BJ (cell line): ENCODE measurements around the gene AMOTL1. TPM values are rescaled to one million over a fixed set of nuclear protein-coding genes. Genes with fewer than 3 reads are reported as not detected.

ENCODE experiments used
- CTCF ChIA-PET: fragments of 350-600 bp; formaldehyde crosslinking; extraction: SDS; loops from one replicate; lab custom pipeline; 2021; ENCODE audit warnings: antibody characterized with exemption, inconsistent platforms; lab: Yijun Ruan, JAX
- POLR2A ChIA-PET: fragments of 300-600 bp; sonication (Branson Sonifier 250); formaldehyde crosslinking; extraction: SDS; loops from one replicate; lab custom pipeline; 2021; ENCODE audit warnings: antibody characterized with exemption; lab: Charles Lee
- DNase-seq: peaks from one replicate; pipeline ENCODE4 v3.0.0-alpha.2; 2011; ENCODE audit warnings: low read depth
- H3K27me3 ChIP-seq: 2 replicates; pipeline ENCODE4 v1.6.0; 2011; ENCODE audit warnings: low read length; ENCODE audit not compliant: control insufficient read depth, insufficient read depth
- H3K36me3 ChIP-seq: 2 replicates; pipeline ENCODE4 v1.5.1; 2011; ENCODE audit warnings: low read length; ENCODE audit not compliant: control insufficient read depth, insufficient read depth
- H3K4me3 ChIP-seq: 2 replicates; pipeline ENCODE4 v1.5.1; 2011; ENCODE audit warnings: low read depth, mild to moderate bottlenecking, control low read depth, low read length
- polyA plus RNA-seq: library from polyadenylated mRNA; depleted of rRNA; stranded (reverse); fragments of >200 nt; gene quantifications from 2 replicates; pipeline ENCODE4 v1.2.3, GENCODE V29; 2011
- TF ChIP-seq, protein P1 (sequence below): IDR thresholded peaks from 2 replicates; pipeline ENCODE4 v1.5.1; 2011; ENCODE audit warnings: low read depth, mild to moderate bottlenecking, control low read depth, inconsistent platforms, low read length, moderate library complexity; ENCODE audit not compliant: insufficient read depth

Gene AMOTL1
- polyA plus RNA-seq, 1 experiment: 25.5 TPM

DNA sequence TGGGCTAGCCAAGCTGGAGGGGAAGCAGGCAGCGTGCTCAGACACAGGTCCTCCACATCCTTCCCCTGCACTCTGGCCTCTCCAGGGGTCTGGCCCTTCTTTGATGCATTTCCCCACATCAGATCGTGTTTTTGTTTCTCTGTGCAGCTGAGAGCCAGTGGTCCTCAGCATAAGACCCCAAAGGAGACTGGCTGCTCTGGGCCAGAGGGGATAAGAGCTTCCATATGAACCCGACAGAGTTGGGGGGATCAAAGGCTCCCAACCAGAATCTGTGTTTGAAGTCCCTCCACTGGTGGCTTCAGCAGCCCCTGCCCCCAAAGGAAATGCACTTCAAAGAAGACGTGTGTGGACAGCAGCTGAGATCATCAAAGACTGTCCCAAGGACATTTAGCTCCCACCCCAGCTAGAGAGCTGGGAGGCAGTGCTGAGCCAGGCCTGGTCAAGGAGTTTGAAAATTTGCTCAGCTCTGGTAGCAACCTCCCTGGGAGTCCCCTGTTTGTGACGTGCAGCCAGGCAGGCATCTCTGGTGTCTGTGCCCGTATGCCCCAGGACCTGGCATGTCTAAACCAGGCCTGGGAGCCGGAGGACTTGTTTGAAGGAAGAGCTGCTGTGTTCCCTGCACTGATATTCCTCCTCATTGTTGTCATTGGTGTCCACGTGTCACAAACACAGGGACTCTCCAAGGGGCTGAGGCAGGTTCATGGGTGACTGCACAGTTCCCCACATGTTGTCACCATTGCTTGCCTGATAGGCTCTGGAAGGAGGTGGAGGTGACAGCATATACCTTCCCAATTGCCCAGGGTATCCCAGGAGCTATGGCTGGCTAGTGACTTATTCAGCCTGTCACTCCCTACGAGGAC lies 99.0 kb downstream of the AMOTL1 start:
- Histone ChIP-seq H3K36me3 (peaks cover 27% of the 10 kb centered on the region), H3K4me3 (no peak overlapping the region), H3K27me3 (no peaks in the 10 kb centered on the region)
- CTCF ChIA-PET: interaction anchor here (1.7 kb wide), 1 partner anchor 10 kb away, joined by 6 read pairs; no protein-coding TSS in a partner anchor
- DNase-seq: no peak
- POLR2A ChIA-PET: no interaction called here
- TF ChIP-seq, protein P1, sequence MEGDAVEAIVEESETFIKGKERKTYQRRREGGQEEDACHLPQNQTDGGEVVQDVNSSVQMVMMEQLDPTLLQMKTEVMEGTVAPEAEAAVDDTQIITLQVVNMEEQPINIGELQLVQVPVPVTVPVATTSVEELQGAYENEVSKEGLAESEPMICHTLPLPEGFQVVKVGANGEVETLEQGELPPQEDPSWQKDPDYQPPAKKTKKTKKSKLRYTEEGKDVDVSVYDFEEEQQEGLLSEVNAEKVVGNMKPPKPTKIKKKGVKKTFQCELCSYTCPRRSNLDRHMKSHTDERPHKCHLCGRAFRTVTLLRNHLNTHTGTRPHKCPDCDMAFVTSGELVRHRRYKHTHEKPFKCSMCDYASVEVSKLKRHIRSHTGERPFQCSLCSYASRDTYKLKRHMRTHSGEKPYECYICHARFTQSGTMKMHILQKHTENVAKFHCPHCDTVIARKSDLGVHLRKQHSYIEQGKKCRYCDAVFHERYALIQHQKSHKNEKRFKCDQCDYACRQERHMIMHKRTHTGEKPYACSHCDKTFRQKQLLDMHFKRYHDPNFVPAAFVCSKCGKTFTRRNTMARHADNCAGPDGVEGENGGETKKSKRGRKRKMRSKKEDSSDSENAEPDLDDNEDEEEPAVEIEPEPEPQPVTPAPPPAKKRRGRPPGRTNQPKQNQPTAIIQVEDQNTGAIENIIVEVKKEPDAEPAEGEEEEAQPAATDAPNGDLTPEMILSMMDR: no peak

DNA sequence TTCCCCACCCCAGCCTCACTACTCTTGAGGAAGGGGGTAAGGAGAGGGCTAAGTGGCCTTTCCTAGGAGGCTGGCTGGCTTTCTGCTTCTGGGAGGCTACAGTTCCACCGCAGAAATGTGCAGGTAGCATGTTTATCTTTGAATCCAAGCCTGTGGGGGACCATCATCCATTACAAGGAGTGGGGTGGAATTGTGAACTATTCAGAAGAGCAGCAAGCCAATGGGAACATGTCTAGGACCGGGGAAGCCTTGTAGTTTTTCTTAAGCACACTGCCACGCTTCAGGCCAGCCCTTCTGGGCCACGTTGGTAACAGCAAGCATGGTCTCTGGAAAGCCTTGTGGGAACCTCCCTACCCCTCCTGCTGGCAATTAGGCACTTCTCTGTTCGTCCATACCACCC lies 100.3 kb downstream of the AMOTL1 start:
- peaks cover 29% of the 10 kb centered on the region for H3K36me3 ChIP-seq
- CTCF ChIA-PET: no interaction called here
- no peak for DNase-seq
- H3K27me3 ChIP-seq: no peaks in the 10 kb centered on the region
- TF ChIP-seq, protein P1: no peak
- POLR2A ChIA-PET: no interaction called here
- no peak overlapping the region for H3K4me3 ChIP-seq

DNA sequence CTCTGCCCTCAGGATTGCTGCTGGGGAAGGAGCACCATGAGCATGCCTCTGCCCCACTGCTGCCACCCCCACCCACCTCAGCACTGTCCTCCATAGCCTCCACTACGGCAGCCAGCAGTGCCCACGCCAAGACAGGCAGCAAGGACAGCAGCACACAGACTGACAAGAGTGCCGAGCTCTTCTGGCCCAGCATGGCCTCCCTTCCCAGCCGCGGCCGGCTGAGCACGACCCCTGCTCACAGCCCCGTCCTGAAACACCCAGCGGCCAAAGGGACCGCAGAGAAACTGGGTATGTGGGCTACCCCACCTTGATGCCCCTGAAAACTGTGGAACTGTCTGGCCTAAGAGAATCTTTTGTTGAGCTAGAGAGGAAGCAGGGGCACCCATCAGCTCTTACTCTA lies 101.0 kb downstream of the AMOTL1 start:
- Histone ChIP-seq H3K4me3 (no peak overlapping the region), H3K27me3 (no peaks in the 10 kb centered on the region), H3K36me3 (peaks cover 29% of the 10 kb centered on the region)
- TF ChIP-seq, protein P1: no peak
- ChIA-PET POLR2A (no interaction called here), CTCF (no interaction called here)
- DNase-seq: no peak

DNA sequence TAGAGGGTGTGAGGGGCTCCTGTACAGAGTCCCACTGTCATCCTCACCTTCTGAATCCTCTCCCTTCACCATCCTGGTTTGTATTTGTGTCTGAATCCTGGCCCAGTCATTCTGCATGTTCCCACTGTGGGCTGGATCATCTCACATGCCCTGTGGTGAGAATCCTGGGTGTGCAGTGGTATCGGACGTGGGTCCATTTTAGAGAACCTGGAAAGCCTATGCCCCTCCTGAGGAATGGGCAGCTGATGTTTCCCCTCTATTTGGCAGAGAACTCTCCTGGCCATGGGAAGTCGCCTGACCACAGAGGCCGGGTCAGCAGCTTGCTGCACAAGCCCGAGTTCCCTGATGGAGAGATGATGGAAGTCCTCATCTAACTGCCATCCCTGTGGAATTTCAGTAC lies 102.3 kb downstream of the AMOTL1 start:
- no peak overlapping the region for H3K4me3 ChIP-seq
- ChIA-PET POLR2A (no interaction called here), CTCF (interaction anchor here (0.8 kb wide), 1 partner anchor 129 kb away, joined by 3 read pairs; no protein-coding TSS in a partner anchor)
- TF ChIP-seq, protein P1: no peak
- no peak for DNase-seq
- peaks cover 29% of the 10 kb centered on the region for H3K36me3 ChIP-seq
- H3K27me3 ChIP-seq: no peaks in the 10 kb centered on the region

DNA sequence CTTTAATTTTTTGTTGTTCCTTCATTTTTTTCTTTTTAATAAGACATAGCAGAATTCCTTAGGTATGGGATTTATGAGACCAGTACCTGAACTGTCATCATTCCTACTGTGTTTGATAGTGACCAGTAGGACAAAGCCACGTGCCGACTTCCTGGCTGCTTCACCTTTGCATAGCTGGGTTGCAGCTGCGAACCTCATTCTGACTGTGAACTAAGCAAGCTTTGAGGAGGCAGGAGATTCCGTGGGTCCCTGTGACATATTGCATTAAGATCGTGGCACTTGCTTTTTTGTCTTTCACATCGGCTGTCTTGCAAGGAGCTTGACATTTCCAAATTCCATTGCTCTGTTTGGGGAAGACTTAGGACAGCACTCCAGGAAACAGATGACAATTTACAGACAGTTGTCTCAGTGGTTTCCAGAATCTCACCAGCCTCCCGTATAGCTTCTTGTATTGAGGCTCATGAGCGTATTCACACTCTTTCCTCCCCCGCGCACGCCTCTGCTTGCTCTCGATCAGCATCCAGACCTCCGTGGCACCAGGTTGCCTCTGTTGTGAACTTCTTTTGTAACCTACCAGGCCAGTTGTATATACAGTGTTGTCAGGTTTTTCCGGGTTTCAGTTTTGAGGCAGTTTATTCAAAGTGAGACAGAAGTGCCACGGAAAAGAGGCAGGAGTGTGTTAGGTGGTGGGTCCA lies 103.5 kb downstream of the AMOTL1 start:
- ChIA-PET CTCF (interaction anchor here (1.0 to 2.1 kb wide), 2 partner anchors 9 to 248 kb away, joined by 3 to 7 read pairs; no protein-coding TSS in a partner anchor), POLR2A (no interaction called here)
- no peaks in the 10 kb centered on the region for H3K27me3 ChIP-seq
- TF ChIP-seq, protein P1: no peak
- peaks cover 23% of the 10 kb centered on the region for H3K36me3 ChIP-seq
- no peak overlapping the region for H3K4me3 ChIP-seq
- DNase-seq: no peak
